Measurements from ENCODE around the gene CATSPER3. TPM values are rescaled to one million over a fixed set of nuclear protein-coding genes. Genes with fewer than 3 reads are reported as not detected.

CATSPER3 gene
- total RNA-seq, 1 donor from 2014 or later = 0.80 TPM

GRCh38 chr5:135025730-135026644, 58.3 kb downstream of the CATSPER3 start:
- DNase-seq (ENCODE audit: low spot score) (no peak), ATAC-seq (peak; percentile 29)
- intact Hi-C loops (cut with DNase I) = no loop called here

GRCh38 chr5:135026645-135027265, 59.0 kb downstream of the CATSPER3 start:
- intact Hi-C loops (cut with DNase I) = no loop called here
- no peak for DNase-seq (ENCODE audit: low spot score)
- ATAC-seq = no peak

- ATAC-seq = no peak
Observed at GRCh38 chr5:135027266-135027696, 59.6 kb downstream of the CATSPER3 start.

GRCh38 chr5:135027697-135028615, 60.2 kb downstream of the CATSPER3 start:
- DNase-seq (ENCODE audit: low spot score) (no peak), ATAC-seq (no peak)
- intact Hi-C loops (cut with DNase I) = no loop called here

More at GRCh38 chr5:135027266-135027696, 59.6 kb downstream of the CATSPER3 start:
- intact Hi-C loops (cut with DNase I) = no loop called here
- DNase-seq (ENCODE audit: low spot score) = no peak

- ATAC-seq (no peak), DNase-seq (ENCODE audit: low spot score) (no peak)
- intact Hi-C loops (cut with DNase I) = no loop called here
Observed at GRCh38 chr5:135028791-135029476, 61.2 kb downstream of the CATSPER3 start.

GRCh38 chr5:135029477-135030122, 61.9 kb downstream of the CATSPER3 start:
- ATAC-seq (no peak), DNase-seq (ENCODE audit: low spot score) (no peak)
- intact Hi-C loops (cut with DNase I) = no loop called here

GRCh38 chr5:135030123-135030955, 62.6 kb downstream of the CATSPER3 start:
- DNase-seq (ENCODE audit: low spot score) = no peak
- intact Hi-C loops (cut with DNase I) = no loop called here
- no peak for ATAC-seq

GRCh38 chr5:135030956-135031812, 63.5 kb downstream of the CATSPER3 start:
- no peak for DNase-seq (ENCODE audit: low spot score)
- intact Hi-C loops (cut with DNase I) = no loop called here
- ATAC-seq = no peak

- DNase-seq (ENCODE audit: low spot score) (no peak), ATAC-seq (no peak)
- intact Hi-C loops (cut with DNase I) = no loop called here
Observed at GRCh38 chr5:135031813-135032694, 64.3 kb downstream of the CATSPER3 start.

GRCh38 chr5:135032695-135032998, 64.9 kb downstream of the CATSPER3 start:
- ATAC-seq (no peak), DNase-seq (ENCODE audit: low spot score) (no peak)
- intact Hi-C loops (cut with DNase I) = no loop called here

GRCh38 chr5:135032999-135033861, 65.5 kb downstream of the CATSPER3 start:
- intact Hi-C loops (cut with DNase I) = no loop called here
- DNase-seq (ENCODE audit: low spot score) = no peak

GRCh38 chr5:135033901-135034235, 66.2 kb downstream of the CATSPER3 start, which contains the start of gene PITX1:
PITX1 (minus strand) TSS chr5:135034228; CDS start chr5:135033881, 347 bp downstream.
- ATAC-seq (no peak), DNase-seq (ENCODE audit: low spot score) (no peak)
- intact Hi-C loops (cut with DNase I) = no loop called here

More at GRCh38 chr5:135032999-135033861, 65.5 kb downstream of the CATSPER3 start:
- ATAC-seq = peak; percentile 40

GRCh38 chr5:135034236-135034962, 66.7 kb downstream of the CATSPER3 start:
- ATAC-seq = peak; percentile 36
- DNase-seq (ENCODE audit: low spot score) = no peak
- intact Hi-C loops (cut with DNase I) = no loop called here

Measured in sciatic nerve (tissue), 2 donors.